Sciatic nerve (tissue), 2 donors: Measurements from ENCODE around the gene CUTC. TPM values are rescaled to one million over a fixed set of nuclear protein-coding genes. Genes with fewer than 3 reads are reported as not detected.
"Not testable (repeated sequence)": the region's sequence is repeated elsewhere in the genome, so short reads cannot be mapped to it uniquely, and the experiment has no call there.

ENCODE experiments used
- ATAC-seq: fragments of 200-7000 bp; cut with Tn5 transposase; one replicate; pipeline ENCODE4 v1.9.1; 2020; ENCODE audit warnings: mild to moderate bottlenecking, moderate library complexity
- DNase-seq: peaks from one replicate; pipeline ENCODE4 v3.0.0-alpha.2; 2020; ENCODE audit warnings: low spot score
- intact Hi-C: fragments of 100-400 bp; cut with DNase I; formaldehyde crosslinking; loops from one replicate; pipeline ENCODE4 v1.14.2; 2022
- total RNA-seq: library from RNA; stranded (reverse); fragmentation: NEBNext Ultra II Directional; extraction: Animal tissue kit (Norgen Biotek cat#: 25700); gene quantifications from one replicate; pipeline ENCODE4 v1.2.1, GENCODE V29; 2021
- donor health status: DM: no; HTN: no; CAD: no.
- donor health status: DM: no; HTN: no; CAD: no.

The CUTC gene, protein sequence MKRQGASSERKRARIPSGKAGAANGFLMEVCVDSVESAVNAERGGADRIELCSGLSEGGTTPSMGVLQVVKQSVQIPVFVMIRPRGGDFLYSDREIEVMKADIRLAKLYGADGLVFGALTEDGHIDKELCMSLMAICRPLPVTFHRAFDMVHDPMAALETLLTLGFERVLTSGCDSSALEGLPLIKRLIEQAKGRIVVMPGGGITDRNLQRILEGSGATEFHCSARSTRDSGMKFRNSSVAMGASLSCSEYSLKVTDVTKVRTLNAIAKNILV
- total RNA-seq, result 23.4 TPM

DNA sequence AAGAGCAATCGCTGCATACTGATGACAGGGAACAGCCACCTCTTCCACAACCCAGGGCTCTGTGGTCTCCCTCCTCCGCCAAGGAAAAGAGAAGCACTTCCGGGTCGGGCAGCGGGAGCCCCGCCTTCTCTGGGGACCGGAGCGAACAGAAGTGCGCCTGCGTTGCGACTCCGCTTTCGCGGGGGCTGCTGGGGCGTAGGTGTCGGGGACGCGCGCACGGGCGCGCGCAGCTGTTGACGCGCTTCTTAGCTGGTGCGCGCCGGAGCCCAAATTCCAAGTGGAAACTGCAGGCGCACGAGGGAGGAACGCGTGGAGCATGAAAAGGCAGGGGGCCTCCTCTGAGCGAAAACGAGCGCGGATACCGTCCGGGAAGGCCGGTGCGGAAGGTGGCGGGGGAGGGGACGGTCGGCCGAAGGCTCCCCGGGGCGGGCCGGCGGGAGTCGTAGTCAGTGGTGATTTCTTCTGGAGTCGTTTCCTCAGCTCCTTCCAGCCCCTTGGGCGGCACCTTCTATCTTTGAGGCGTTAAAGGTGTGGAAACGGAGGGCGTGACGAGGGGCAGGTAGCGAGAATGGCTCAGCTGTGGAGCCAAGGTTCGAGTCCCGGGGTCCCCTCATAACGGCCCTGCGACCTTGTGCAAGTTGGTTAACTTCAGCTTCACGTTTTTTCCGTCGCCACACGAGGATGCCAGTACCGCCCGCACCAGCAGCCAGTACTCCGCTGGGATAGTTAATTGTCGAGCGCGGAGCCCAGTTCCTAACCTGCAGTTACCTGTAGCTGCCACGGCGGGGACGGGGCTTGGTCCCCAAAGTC lies at the start of gene CUTC, which contains the start of gene COX15:
TSS of gene CUTC (plus strand) at position 202 of the 810 bp plus-strand sequence. CDS start at position 317, 115 bp downstream.
TSS of gene COX15 (minus strand) at position 95 of the 810 bp plus-strand sequence. CDS start at position 17, 78 bp downstream.
- peak; percentile 98 for DNase-seq
- intact Hi-C loops, result loop anchor here (5.0 kb wide), 1 partner anchor 1540 kb away; no protein-coding TSS in a partner anchor
- peak; percentile 99 for ATAC-seq

DNA sequence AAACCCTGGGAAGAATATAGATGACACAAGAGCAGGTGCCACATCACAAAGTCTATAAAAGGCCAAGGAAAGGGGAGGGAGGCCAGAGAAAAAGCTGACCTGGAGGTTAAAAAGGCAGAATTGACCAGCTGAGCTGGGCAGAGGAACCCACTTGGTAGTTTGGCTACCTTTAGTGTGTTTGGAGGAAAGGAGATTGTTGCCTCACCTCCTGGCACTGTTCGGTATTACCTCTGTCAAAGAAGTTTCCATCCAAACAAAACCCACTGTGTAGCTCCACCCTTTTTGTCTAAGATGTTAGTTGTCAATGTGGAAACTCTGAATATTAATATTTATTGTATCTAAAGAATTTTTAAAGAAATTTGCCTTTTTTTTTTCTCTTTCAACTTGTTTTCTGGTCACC lies 49.3 kb upstream of the CUTC start:
- intact Hi-C loops, result no loop called here
- ATAC-seq (no peak), DNase-seq (no peak)

DNA sequence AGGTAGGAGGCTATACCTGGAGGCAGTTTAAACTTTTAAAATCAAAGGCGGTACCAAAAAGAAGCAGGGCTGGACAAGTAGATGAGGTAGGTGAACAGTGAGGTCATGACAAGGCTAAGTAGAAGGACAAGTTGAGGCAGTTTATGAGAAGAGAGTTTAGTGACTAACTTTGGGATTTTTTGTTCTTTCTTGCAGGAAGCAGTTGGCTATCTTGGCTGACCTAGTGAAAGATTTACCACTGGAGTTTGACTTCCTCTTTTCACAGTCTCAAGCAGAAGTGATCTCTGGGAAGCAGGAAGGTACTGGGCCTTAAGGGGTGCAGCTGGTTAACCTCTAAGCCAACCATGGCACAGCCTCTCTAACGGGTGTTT lies 46.5 kb upstream of the CUTC start:
- DNase-seq (no peak), ATAC-seq (no peak)
- intact Hi-C loops, result no loop called here

DNA sequence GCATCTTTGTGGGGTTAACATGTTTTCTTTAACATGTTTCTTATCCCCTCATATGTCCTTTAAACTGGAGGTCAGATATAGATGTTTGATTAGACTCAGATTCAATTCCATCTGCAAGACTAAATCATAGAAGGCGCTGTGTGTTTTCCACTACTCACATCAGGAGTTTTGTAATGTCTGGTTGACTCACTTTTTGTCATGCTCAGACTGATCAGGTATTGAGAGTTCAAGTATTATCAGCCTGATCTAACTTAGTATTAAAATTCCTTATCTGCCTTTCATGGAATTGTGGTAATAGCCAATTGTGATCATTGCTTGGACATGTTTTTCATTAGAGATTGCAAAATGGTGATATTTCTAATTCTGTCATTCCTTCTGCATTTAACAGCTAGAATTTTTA lies 42.6 kb upstream of the CUTC start:
- ATAC-seq, result no peak
- no peak for DNase-seq
- intact Hi-C loops, result no loop called here

DNA sequence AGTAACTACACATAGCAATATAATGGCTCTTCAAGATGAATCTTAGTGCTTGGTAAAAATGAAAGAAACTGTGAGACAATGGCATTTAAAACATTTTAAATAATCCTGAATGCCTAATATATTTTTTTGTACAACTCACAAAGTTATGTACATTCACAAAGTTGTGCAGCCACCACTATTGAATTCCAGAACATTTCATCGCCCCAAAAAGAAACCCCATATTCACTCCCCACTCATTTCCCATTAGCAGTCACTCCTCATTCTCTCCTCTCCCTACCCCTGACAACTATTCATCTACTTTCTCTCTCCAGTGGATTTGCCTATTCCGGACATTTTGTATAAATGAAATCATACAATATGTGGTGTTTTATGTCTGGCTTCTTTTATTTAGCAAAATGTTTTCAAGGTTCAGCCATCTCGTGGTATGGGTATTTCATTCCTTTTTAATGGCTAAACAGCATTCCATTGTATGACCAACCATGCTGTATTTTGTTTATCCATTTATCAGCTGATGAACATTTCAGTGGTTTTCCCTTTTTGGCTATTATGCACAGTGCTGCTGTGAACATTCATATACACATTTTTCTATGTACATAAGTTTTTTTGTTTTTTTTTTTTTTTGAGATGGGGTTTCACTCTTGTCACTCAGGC lies 38.0 kb upstream of the CUTC start:
- ATAC-seq (no peak), DNase-seq (no peak)
- intact Hi-C loops, result no loop called here

DNA sequence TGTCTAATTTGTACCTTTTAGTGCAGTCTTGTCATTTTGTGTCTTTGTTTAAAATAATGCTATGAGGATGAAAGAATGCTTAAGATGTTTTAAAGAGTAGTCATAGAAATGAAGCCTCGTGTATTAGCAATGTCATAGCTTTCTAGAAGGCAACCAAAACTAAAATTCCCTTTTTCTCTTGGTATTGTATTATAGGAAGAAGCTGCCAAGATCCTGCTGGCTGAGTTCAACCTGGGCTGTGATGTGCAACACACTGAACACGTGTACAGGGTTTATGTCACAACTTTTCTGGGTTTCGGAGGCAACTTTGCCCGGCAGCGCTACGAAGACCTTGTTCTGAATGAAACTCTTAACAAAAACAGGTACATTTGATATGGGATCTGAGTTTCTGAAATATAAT lies 36.3 kb upstream of the CUTC start:
- intact Hi-C loops, result no loop called here
- ATAC-seq, result no peak
- DNase-seq, result no peak

DNA sequence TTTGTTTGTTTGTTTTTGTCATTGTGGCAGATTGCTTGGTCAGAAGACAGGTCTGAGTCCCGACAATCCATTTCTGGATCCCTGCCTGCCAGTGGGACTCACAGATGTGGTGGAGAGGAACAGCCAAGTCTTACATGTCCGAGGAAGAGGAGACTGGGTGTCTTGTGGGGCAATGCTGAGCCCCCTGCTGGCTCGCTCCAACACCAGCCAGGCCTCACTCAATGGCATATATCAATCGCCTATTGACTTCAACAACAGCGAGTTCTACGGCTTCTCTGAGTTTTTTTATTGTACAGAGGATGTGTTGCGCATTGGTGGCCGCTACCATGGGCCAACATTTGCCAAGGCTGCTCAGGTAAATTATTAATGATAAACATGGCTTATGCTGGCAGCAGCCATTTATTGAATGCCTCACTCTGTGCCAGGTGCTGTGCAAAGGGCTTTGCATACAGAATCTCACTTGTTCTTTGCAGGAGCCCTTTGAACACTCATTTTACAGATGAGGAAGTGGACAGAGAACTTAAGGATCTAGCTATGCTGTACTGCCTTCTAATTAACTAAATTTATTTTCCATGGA lies 33.4 kb upstream of the CUTC start:
- intact Hi-C loops, result no loop called here
- ATAC-seq, result no peak
- DNase-seq, result no peak

DNA sequence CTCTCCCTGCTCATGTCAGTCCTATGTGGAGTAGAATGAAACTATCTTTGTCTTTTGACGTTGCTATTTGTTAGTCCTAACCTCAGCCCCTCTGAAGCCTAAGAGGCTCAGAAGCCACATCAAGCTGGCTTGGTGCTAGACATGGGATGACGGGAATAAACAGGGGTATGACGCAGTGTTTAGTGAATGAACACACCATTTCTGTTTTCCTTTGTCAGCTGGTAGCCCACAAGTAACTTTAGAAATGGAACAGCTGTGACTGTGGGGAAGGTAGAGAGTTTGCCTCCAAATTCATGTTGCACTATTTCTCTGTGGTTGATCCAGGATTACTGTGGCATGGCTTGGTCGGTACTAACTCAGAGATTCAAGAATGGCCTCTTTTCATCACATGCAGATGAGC lies 31.4 kb upstream of the CUTC start:
- ATAC-seq (no peak), DNase-seq (no peak)
- intact Hi-C loops, result no loop called here

DNA sequence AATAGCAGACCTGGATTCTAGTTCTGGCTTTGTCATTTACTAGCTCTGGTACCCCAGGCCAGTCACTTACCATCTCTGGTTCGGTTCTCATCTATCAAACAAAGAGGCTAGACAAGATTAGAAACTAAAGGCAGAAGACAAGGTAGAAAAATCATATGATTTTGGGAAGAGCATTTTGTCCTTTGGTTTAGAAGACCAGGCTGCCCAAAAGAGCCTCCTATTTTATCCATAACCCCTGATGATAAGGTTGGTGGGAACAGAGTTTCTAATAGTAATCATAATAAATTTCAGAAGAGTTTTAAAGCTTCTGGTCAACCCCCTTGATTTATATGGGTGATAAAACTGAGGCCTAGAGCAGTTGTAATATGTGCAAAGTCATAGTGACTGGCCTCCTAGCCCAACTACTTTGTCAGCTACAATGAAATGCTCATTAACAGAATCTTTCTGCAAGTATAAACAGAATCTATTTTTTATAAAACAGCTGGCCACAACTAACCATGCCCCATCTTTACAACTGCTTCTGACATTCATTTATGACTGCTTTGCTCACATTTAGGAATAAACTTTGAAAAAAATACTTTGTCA lies 23.5 kb upstream of the CUTC start:
- no peak for ATAC-seq
- no peak for DNase-seq
- intact Hi-C loops, result no loop called here

DNA sequence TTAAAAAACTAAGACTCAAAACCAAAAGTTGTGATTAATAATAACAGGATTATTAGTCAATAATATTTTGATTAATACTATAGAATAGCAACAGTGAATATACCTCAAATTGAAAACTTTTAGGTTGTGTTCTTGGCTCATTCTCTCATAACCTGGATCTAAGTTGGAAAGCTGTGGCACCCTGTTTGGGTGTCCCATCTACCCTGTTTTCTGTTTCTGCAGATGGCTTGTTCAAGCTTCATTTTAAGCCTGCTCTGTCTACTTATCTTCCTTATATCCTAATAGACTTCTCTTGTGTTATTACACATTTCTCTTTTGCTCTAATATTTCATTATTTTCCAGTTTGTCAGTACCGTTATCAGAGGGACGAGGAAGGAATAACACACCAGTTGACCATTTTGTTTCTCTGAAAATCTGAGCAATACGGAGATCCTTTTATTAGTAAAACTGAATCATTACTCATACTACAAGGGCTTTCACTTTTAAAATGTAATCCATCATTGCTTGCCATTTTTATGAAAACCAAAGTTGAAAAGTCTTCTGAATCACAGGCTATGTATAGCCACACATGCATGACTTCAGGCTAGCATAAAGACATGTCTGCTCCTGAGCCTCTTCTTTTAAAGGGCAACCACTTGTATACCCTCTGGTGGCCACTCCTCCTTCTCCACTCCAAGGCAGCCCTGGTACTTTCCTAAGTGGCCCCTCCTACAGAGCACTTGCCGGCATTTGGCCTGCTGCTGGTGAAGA lies 22.4 kb upstream of the CUTC start:
- ATAC-seq (no peak), DNase-seq (no peak)
- intact Hi-C loops, result no loop called here

DNA sequence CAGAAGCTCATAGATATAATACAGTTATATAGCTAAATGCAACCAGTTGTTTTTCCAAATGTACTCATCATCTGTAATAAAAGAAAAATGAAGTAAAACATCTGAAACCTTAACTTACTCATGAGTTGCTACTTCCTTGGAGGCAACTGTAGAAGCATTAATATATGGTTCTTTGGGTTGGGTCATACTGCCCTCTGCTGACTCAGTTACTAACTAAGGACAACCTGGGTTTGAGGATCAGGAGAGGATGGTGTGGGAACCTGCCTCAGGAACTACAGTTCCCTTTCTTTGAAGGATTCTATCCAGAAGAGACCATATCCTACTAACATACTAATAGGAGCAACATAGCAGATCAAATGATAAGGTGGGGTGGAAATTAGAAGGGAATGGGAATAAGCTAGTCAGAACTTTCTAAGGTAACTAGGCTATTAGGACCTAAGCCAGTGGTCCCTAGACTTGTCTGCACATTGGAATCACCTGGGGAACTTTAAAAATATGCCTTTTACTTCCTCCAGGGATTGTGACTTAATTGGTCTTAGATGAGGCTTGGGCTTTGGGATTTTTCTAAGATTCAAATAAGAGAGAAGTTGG lies 20.8 kb upstream of the CUTC start:
- no peak for DNase-seq
- intact Hi-C loops, result no loop called here
- ATAC-seq, result peak; percentile 77

DNA sequence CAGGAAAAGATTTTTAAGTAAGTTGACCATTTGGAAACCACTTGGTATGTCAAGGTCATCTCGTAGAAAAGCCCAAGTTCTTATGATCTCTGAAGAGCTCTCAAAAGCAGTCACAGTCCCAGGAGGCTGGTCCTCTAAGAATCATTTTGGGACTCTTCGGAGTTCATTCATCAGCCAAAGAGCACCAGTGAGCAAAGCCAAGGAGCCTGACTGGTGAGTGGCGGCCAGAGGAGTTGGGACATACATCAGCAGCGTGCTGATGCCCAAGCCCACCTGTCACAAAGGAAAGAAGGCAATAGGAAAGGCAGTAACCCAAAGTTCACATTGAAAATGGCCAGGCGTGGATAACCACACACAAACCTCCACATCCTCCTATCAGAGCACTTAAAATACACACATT lies 17.6 kb upstream of the CUTC start:
- DNase-seq, result no peak
- intact Hi-C loops, result no loop called here
- no peak for ATAC-seq

DNA sequence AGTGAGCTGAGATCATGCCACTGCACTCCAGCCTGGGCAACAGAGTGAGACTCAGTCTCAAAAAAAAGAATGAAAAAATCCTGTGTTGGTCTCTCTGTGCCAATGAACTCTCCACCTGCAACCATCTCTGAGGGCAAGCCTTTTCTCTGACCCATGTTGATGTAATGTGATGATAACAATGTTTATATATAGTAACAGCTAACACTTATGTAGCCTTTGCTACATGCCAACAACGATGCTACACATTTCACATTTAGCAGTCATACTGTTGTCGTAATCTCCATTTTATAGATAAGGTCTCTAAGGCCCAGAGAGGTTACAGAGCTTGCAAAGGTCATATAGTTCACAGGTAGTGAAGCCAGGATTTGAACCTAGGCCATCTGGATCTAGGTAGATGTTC lies 11.6 kb upstream of the CUTC start:
- intact Hi-C loops, result no loop called here
- ATAC-seq (no peak), DNase-seq (no peak)

DNA sequence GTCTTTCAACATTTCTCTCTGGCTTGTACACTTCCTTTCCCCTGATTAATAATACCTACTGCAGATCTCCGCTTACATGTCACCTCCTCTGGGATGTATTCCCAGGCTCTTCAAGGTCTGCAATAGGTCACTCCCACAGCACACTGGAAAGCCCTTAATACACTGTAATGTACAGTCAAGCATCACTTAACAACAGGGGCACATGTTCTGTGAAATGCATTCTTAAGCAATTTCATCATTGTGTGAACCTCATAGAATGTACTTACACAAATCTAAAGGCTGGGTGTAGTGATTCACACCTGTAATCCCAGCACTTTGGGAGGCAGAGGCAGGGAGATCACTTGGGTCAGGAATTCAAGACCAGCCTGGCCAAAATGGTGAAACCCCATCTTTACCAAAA lies 2.0 kb upstream of the CUTC start:
- DNase-seq (no peak), ATAC-seq (no peak)
- intact Hi-C loops, result loop anchor here (5.0 kb wide), 1 partner anchor 1538 kb away; no protein-coding TSS in a partner anchor

DNA sequence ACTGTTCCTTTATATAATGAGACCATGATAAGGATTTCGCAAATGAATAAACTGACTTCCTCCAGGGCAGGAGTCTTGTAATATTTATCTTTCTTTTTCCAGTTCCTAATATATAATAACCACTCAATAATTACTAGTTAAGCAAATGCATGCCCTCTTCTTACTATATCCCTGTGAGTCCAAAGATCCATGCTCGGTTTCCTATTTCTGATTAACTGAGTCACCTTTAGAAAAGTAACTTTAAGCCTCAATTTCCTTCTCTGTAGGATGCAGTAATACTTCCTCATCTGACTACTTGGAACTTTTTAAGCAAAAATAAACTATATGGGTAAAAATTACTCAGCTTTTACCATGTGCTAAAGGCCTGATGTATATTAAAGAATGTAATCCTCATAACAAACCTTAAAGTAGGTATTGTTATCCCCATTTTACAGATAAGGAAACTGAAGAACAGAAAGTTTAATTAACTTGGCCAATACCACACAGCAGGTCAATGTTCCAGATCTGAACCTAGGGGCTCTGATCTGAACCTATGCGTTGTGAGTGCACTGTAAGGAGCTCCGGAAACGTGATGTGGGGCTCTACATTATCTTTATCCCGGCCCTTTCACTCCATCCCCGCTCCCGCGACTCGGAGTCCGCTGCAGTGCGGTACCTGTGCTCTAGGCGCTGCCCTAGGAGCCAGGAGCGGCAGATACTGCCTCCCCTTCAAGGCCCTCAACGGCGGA lies 565 bp upstream of the CUTC start:
- DNase-seq, result no peak
- intact Hi-C loops, result loop anchor here (5.0 kb wide), 1 partner anchor 1539 kb away; no protein-coding TSS in a partner anchor
- ATAC-seq, result no peak

DNA sequence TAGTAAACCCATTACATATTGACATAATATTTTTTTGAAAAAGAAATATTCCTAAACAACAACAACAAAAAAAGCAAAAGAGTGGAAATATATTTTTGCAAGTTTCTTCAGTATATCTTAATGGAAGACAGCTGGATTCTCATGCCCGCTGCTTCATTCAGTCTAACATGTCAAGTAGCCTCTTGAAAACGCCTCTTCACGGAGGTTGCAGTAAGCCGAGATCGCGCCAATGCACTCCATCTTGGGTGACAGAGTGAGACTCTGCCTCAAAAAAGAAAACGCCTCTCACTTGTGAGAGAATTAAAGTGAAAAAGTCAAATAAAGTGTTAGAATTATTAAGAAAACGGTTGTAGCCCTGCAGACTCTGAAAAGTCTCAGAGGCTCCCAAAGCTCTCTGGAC lies 1.3 kb downstream of the CUTC start:
- intact Hi-C loops, result loop anchor here (5.0 kb wide), 1 partner anchor 1541 kb away; no protein-coding TSS in a partner anchor
- DNase-seq (no peak), ATAC-seq (no peak)

DNA sequence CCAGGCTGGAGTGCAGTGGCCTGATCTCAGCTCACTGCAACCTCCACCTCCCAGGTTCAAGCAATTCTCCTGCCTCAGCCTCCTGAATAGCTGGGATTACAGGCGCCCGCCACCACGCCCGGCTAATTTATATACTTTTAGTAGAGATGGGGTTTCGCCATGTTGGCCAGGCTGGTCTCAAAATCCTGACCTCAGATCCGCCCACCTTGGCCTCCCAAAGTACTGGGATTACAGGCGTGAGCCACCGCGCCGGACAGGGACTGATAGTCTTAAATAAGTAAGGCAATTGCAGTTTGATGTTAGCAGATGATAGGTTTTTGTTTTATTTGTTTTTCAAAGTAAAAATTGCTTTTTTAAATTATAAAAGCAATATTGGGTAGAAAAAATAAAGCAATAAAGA lies 2.1 kb downstream of the CUTC start:
- ATAC-seq, DNase-seq: not testable (repeated sequence)
- intact Hi-C loops, result loop anchor here (5.0 kb wide), 1 partner anchor 1542 kb away; no protein-coding TSS in a partner anchor
